Right renal cortex interstitium (tissue), 3 donors: Measurements from ENCODE around the gene FRAT2. TPM values are rescaled to one million over a fixed set of nuclear protein-coding genes. Genes with fewer than 3 reads are reported as not detected.
"Not testable (repeated sequence)": the region's sequence is repeated elsewhere in the genome, so short reads cannot be mapped to it uniquely, and the experiment has no call there.

Experiments
- DNase-seq, 3 donors: peaks; one replicate each; pipeline ENCODE4 v3.0.0-alpha.2; 2013; ENCODE audit warnings: low read depth in 3 of 3, low spot score in 2 of 3
- polyA plus RNA-seq, 3 donors: library from polyadenylated mRNA; unstranded; fragments of 120-200 nt; gene quantifications; one replicate each; pipeline ENCODE4 v1.2.1, GENCODE V29; 2013; ENCODE audit not compliant: insufficient read length in 3 of 3

The FRAT2 gene
- polyA plus RNA-seq, 3 donors, result 12.8 to 13.5 (median 12.8) TPM

GRCh38 chr10:97358349-97358748 lies 23.8 kb upstream of the FRAT2 start:
- DNase-seq, result no peak

- no peak for DNase-seq
Observed at GRCh38 chr10:97356918-97357317, 22.4 kb upstream of the FRAT2 start.

- no peak for DNase-seq
Observed at GRCh38 chr10:97356318-97356914, 21.9 kb upstream of the FRAT2 start.

- no peak for DNase-seq
Observed at GRCh38 chr10:97355571-97355975, 21.0 kb upstream of the FRAT2 start.

- no peak for DNase-seq
Observed at GRCh38 chr10:97353945-97354344, 19.4 kb upstream of the FRAT2 start.

- no peak for DNase-seq
Observed at GRCh38 chr10:97349752-97350513, 15.4 kb upstream of the FRAT2 start.

GRCh38 chr10:97347317-97347716 lies 12.8 kb upstream of the FRAT2 start:
- DNase-seq, result no peak

GRCh38 chr10:97343664-97344063 lies 9.1 kb upstream of the FRAT2 start:
- DNase-seq, result not testable (repeated sequence)

GRCh38 chr10:97341416-97341815 lies 6.9 kb upstream of the FRAT2 start:
- no peak for DNase-seq

- no peak for DNase-seq
Observed at GRCh38 chr10:97338041-97338440, 3.5 kb upstream of the FRAT2 start.

- DNase-seq, result no peak
Observed at GRCh38 chr10:97336942-97337831, 2.7 kb upstream of the FRAT2 start.

GRCh38 chr10:97336446-97336845 lies 1.9 kb upstream of the FRAT2 start:
- DNase-seq, result no peak

GRCh38 chr10:97336006-97336405 lies 1.5 kb upstream of the FRAT2 start:
- DNase-seq, result no peak

- DNase-seq, result no peak
Observed at GRCh38 chr10:97335188-97335619, 675 bp upstream of the FRAT2 start.

GRCh38 chr10:97333601-97334369 lies 744 bp downstream of the FRAT2 start:
- no peak for DNase-seq

GRCh38 chr10:97333351-97333600 lies 1.3 kb downstream of the FRAT2 start:
- no peak for DNase-seq

GRCh38 chr10:97332591-97333350 lies 1.8 kb downstream of the FRAT2 start:
- DNase-seq, result no peak

- no peak for DNase-seq
Observed at GRCh38 chr10:97331153-97331703, 3.3 kb downstream of the FRAT2 start.

GRCh38 chr10:97329766-97330165 lies 4.8 kb downstream of the FRAT2 start:
- no peak for DNase-seq
